Dermis microvascular lymphatic vessel endothelial cell (primary cell): ENCODE measurements around the gene TOX2. TPM values are rescaled to one million over a fixed set of nuclear protein-coding genes. Genes with fewer than 3 reads are reported as not detected.

Experiments used
- DNase-seq, 2 donors: peaks; one replicate each; pipeline versions ENCODE4 v3.0.0 to v3.0.0-alpha.2; 2010; ENCODE audit warnings: low read depth in 2 of 2
- total RNA-seq: library from RNA; depleted of rRNA; stranded (reverse); fragments of >200 nt; gene quantifications from 2 replicates; pipeline ENCODE4 v1.2.1, GENCODE V29; 2014

Gene TOX2
- total RNA-seq, 1 donor from 2014 or later: 0.77 TPM

GRCh38 chr20:43955750-43956191 lies 41.1 kb downstream of the TOX2 start:
- DNase-seq: no peak

GRCh38 chr20:43957392-43957791 lies 42.7 kb downstream of the TOX2 start:
- DNase-seq: no peak

GRCh38 chr20:43958626-43959025 lies 44.0 kb downstream of the TOX2 start:
- no peak for DNase-seq

GRCh38 chr20:43959079-43959919 lies 44.6 kb downstream of the TOX2 start:
- DNase-seq: peak; percentile 44 to 53

- no peak for DNase-seq
These were observed 45.2 kb downstream of the TOX2 start for GRCh38 chr20:43959920-43960227.

- DNase-seq: no peak
These were observed 45.6 kb downstream of the TOX2 start for GRCh38 chr20:43960231-43960630.

GRCh38 chr20:43961116-43961515 lies 46.5 kb downstream of the TOX2 start:
- no peak for DNase-seq

- no peak for DNase-seq
These were observed 47.2 kb downstream of the TOX2 start for GRCh38 chr20:43961541-43962471.

- DNase-seq: no peak
These were observed 47.9 kb downstream of the TOX2 start for GRCh38 chr20:43962530-43962929.

GRCh38 chr20:43963233-43963632 lies 48.6 kb downstream of the TOX2 start:
- no peak for DNase-seq

- DNase-seq: no peak
These were observed 49.5 kb downstream of the TOX2 start for GRCh38 chr20:43963872-43964791.

GRCh38 chr20:43968341-43969000 lies 53.8 kb downstream of the TOX2 start:
- DNase-seq: no peak

- no peak for DNase-seq
These were observed 54.4 kb downstream of the TOX2 start for GRCh38 chr20:43969028-43969447.

GRCh38 chr20:43969501-43970182 lies 55.0 kb downstream of the TOX2 start:
- no peak for DNase-seq

GRCh38 chr20:43971267-43971666 lies 56.6 kb downstream of the TOX2 start:
- no peak for DNase-seq

- no peak for DNase-seq
These were observed 57.4 kb downstream of the TOX2 start for GRCh38 chr20:43972051-43972450.

- no peak for DNase-seq
These were observed 58.0 kb downstream of the TOX2 start for GRCh38 chr20:43972692-43973091.

GRCh38 chr20:43973231-43973630 lies 58.6 kb downstream of the TOX2 start:
- DNase-seq: no peak

GRCh38 chr20:43973671-43974450 lies 59.2 kb downstream of the TOX2 start:
- no peak for DNase-seq
